CD14-positive monocyte (primary cell): ENCODE measurements around the gene L3MBTL4. TPM values are rescaled to one million over a fixed set of nuclear protein-coding genes. Genes with fewer than 3 reads are reported as not detected.

ENCODE experiments used
- DNase-seq, 3 donors: peaks; one replicate each; pipeline ENCODE4 v3.0.0-alpha.2; 2011 to 2022
- H2AFZ ChIP-seq: 2 replicates; pipeline ENCODE4 v1.6.0; 2012; ENCODE audit warnings: mild to moderate bottlenecking, low read depth, low read length, inconsistent platforms; ENCODE audit not compliant: insufficient read depth, poor library complexity, severe bottlenecking
- H3K27ac ChIP-seq, 2 donors: 1 replicate in 1 of 2; 2 replicates in 1 of 2; pipeline ENCODE4 v1.5.1; 2012 to 2013; ENCODE audit warnings: low read length in 2 of 2, control low read depth in 1 of 2, inconsistent platforms in 1 of 2, low read depth in 1 of 2, mild to moderate bottlenecking in 1 of 2
- H3K27me3 ChIP-seq, 2 donors: one replicate each; pipeline versions ENCODE4 v1.6.0 to v1.6.1; 2011 to 2013; ENCODE audit warnings: low read length in 2 of 2; ENCODE audit not compliant: control insufficient read depth in 2 of 2, insufficient read depth in 2 of 2
- H3K36me3 ChIP-seq, 2 donors: replicated peaks in 1 of 2; 1 replicate in 1 of 2; 2 replicates in 1 of 2; pipeline versions ENCODE4 v1.5.1 to v1.6.1; 2012 to 2013; ENCODE audit warnings: low read length in 2 of 2, control low read depth in 1 of 2, inconsistent platforms in 1 of 2, mild to moderate bottlenecking in 1 of 2; ENCODE audit not compliant: insufficient read depth in 2 of 2, control insufficient read depth in 1 of 2
- H3K4me1 ChIP-seq, 2 donors: 1 replicate in 1 of 2; 2 replicates in 1 of 2; pipeline versions ENCODE4 v1.5.1 to v1.6.1; 2012 to 2013; ENCODE audit warnings: low read length in 2 of 2, control low read depth in 1 of 2, inconsistent platforms in 1 of 2, mild to moderate bottlenecking in 1 of 2, moderate library complexity in 1 of 2; ENCODE audit not compliant: insufficient read depth in 2 of 2, control insufficient read depth in 1 of 2
- H3K4me2 ChIP-seq: replicated peaks from 2 replicates; pipeline ENCODE3; 2012; ENCODE audit warnings: low read length, moderate library complexity, mild to moderate bottlenecking; ENCODE audit not compliant: poor library complexity, severe bottlenecking; ENCODE audit errors: extremely low read depth
- H3K4me3 ChIP-seq, 3 experiments: fragments of 200-600 bp in 1 of 3; sonication (generic) in 1 of 3; replicated peaks in 1 of 3; 1 replicate in 2 of 3; 2 replicates in 1 of 3; pipeline ENCODE4 v1.5.1; 2011 to 2013; ENCODE audit warnings: low read length in 3 of 3, mild to moderate bottlenecking in 3 of 3, control low read depth in 2 of 3, low read depth in 2 of 3, inconsistent platforms in 1 of 3, moderate library complexity in 1 of 3
- H3K79me2 ChIP-seq: 2 replicates; pipeline ENCODE4 v1.6.0; 2012; ENCODE audit warnings: mild to moderate bottlenecking, control low read depth, inconsistent platforms, low read length, moderate library complexity; ENCODE audit not compliant: insufficient read depth
- H3K9ac ChIP-seq: 2 replicates; pipeline ENCODE4 v1.6.0; 2017; ENCODE audit warnings: low read length, mild to moderate bottlenecking; ENCODE audit not compliant: insufficient read depth, poor library complexity, severe bottlenecking
- H3K9me3 ChIP-seq, 2 donors: replicated peaks in 1 of 2; 1 replicate in 1 of 2; 2 replicates in 1 of 2; pipeline versions ENCODE4 v1.5.1 to v1.6.1; 2012 to 2013; ENCODE audit warnings: low read length in 2 of 2, control low read depth in 1 of 2; ENCODE audit not compliant: control insufficient read depth in 1 of 2, insufficient read depth in 1 of 2
- H4K20me1 ChIP-seq: 2 replicates; pipeline ENCODE4 v1.6.0; 2012; ENCODE audit warnings: mild to moderate bottlenecking, low read length, control low read depth, moderate library complexity; ENCODE audit not compliant: insufficient read depth
- H3K27ac Mint-ChIP-seq, 7 donors: one replicate each; pipeline ENCODE4 v1.8.0; 2020; ENCODE audit warnings: mild to moderate bottlenecking in 7 of 7, mixed read lengths in 7 of 7, moderate library complexity in 6 of 7, inconsistent platforms in 2 of 7
- H3K27me3 Mint-ChIP-seq, 3 donors: one replicate each; pipeline ENCODE4 v1.8.0; 2021 to 2022; ENCODE audit warnings: low read depth in 3 of 3, mild to moderate bottlenecking in 3 of 3, mixed read lengths in 3 of 3, moderate library complexity in 3 of 3, inconsistent platforms in 1 of 3
- H3K36me3 Mint-ChIP-seq, 2 donors: one replicate each; pipeline ENCODE4 v1.8.0; 2020; ENCODE audit warnings: mixed read lengths in 2 of 2, inconsistent platforms in 1 of 2, mild to moderate bottlenecking in 1 of 2
- H3K4me1 Mint-ChIP-seq: one replicate; pipeline ENCODE4 v1.8.0; 2020; ENCODE audit warnings: mild to moderate bottlenecking, mixed read lengths
- H3K4me3 Mint-ChIP-seq, 2 donors: one replicate each; pipeline ENCODE4 v1.8.0; 2020; ENCODE audit warnings: mild to moderate bottlenecking in 2 of 2, mixed read lengths in 2 of 2, moderate library complexity in 1 of 2
- H3K9me3 Mint-ChIP-seq, 7 donors: one replicate each; pipeline ENCODE4 v1.8.0; 2020 to 2022; ENCODE audit warnings: mixed read lengths in 7 of 7, mild to moderate bottlenecking in 6 of 7, moderate library complexity in 6 of 7, inconsistent platforms in 2 of 7
- CTCF ChIP-seq: fragments of 200-600 bp; IDR thresholded peaks from one replicate; pipeline ENCODE4 v1.8.0; 2022; ENCODE audit warnings: antibody characterized with exemption, mild to moderate bottlenecking
- WGBS: methylation state at CpG from one replicate; pipeline ENCODE4 v1.1.5; 2013; ENCODE audit warnings: missing lambda C conversion rate; ENCODE audit not compliant: insufficient coverage; 5-methylcytosine and 5-hydroxymethylcytosine counted together
- intact Hi-C, 2 donors: fragments of 100-400 bp; cut with micrococcal nuclease; formaldehyde crosslinking; loops; one replicate each; pipeline versions ENCODE4 v1.15.0 to v1.15.1; 2023
- polyA plus RNA-seq, 3 donors: library from polyadenylated mRNA; depleted of rRNA in 1 of 3; unstranded in 2 of 3; stranded (reverse) in 1 of 3; fragments of 300-500 nt in 2 of 3; fragments of >200 nt in 1 of 3; fragmentation: Illumina TruSeq in 2 of 3; gene quantifications; 1 replicate in 2 of 3; 2 replicates in 1 of 3; pipeline ENCODE4 v1.2.3, GENCODE V29; 2012 to 2021

The L3MBTL4 gene
- polyA plus RNA-seq, 3 donors = 0.55 to 1.2 (median 0.72) TPM

DNA sequence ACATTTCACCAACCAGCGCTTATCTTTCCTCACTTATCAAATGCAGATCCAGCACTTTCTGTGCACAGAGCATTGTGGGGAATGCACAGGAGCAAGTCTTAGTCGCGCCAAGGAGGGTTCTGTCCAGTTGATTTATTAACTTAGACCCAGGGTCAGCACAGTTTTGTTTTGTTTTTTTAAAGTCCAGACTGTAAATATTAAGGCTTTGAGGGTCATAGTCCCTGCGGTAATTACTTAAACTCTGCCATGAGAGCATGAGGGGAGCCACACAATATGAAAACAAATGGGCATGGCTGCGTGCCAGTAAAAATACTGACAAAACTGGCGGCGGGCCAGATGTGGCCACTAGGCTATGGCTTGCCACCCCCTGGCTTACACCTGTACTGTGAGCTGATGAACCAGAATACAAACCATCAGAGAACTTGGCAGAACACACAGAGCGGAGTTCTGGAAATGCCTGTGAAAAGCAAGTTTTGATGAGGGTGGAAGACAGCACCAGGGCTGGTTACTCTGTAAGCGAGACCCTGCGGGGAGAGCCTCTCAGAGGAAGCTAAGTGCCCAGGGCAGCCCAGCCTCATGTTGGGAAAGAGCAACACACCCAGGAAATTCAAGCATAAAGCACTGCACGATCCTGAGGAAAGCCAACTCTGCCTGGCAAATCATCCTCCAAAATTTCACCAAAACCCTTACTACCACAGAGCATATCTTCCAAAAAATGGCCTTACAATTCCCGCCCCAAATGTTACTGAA is 43.6 kb downstream of the L3MBTL4 start:
- Histone ChIP-seq H3K27ac (no peak overlapping the region), H3K4me1 (no peaks in the 10 kb centered on the region), H3K4me2 (no peak overlapping the region), H2AFZ (no peak overlapping the region), H3K36me3 (no peaks in the 10 kb centered on the region), H3K79me2 (no peaks in the 10 kb centered on the region), H3K9me3 (no peaks in the 10 kb centered on the region), H4K20me1 (no peaks in the 10 kb centered on the region), H3K9ac (no peak overlapping the region), H3K4me3 (no peak overlapping the region), H3K27me3 (no peaks in the 10 kb centered on the region)
- Mint-ChIP-seq H3K27ac (no peak overlapping the region), H3K4me1 (no peaks in the 10 kb centered on the region), H3K27me3 (peaks cover 0 to 2% (median 2%) of the 10 kb centered on the region in 3 donors), H3K9me3 (peaks cover 0 to 10% (median 4%) of the 10 kb centered on the region in 7 donors), H3K4me3 (no peak overlapping the region), H3K36me3 (no peaks in the 10 kb centered on the region)
- intact Hi-C loops = no loop called here
- no peak for TF ChIP-seq CTCF
- DNase-seq = no peak
- 87% methylated on average over 10 of the region's 12 CpGs for WGBS

DNA sequence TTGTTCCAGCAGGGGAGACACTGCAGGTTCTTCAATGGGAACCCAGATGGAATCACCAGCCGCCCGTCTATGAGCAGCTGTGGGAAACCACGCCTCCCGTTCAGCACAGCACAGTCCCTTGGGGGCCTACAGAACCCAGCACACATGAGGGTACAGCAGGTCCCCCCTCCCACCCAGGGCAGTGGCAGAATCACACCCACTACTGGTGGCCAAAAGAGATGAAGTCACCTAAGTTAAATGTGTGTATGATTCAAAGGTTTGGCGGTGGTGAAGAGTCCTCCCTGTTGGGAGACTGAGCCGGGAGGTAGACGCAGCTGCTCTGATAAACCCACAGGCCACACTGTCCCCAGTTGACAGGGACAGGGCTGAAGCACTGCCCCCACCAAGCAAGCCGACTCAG is 44.3 kb downstream of the L3MBTL4 start:
- no peak for TF ChIP-seq CTCF
- Histone ChIP-seq H3K27ac (no peak overlapping the region), H3K4me3 (no peak overlapping the region), H3K27me3 (no peaks in the 10 kb centered on the region), H4K20me1 (no peaks in the 10 kb centered on the region), H3K9me3 (no peaks in the 10 kb centered on the region), H3K79me2 (no peaks in the 10 kb centered on the region), H3K4me1 (no peaks in the 10 kb centered on the region), H3K36me3 (no peaks in the 10 kb centered on the region), H2AFZ (no peak overlapping the region), H3K4me2 (no peak overlapping the region), H3K9ac (no peak overlapping the region)
- 93% methylated on average over 4 of the region's 8 CpGs for WGBS
- no peak overlapping the region for H3K27ac Mint-ChIP-seq
- H3K36me3 Mint-ChIP-seq = no peaks in the 10 kb centered on the region
- no peak for DNase-seq
- peaks cover 0 to 9% (median 4%) of the 10 kb centered on the region in 7 donors for H3K9me3 Mint-ChIP-seq
- intact Hi-C loops = no loop called here
- H3K4me1 Mint-ChIP-seq = no peaks in the 10 kb centered on the region
- H3K27me3 Mint-ChIP-seq = peaks cover 0 to 2% (median 2%) of the 10 kb centered on the region in 3 donors
- no peak overlapping the region for H3K4me3 Mint-ChIP-seq
